GM21381 (cell line): ENCODE data around the gene AATK.

Experiments used
- ATAC-seq: cut with Tn5 transposase; IDR thresholded peaks from one replicate; pipeline ENCODE4 v1.9.1; 2021; ENCODE audit warnings: mild to moderate bottlenecking, moderate library complexity; ENCODE audit not compliant: unreplicated experiment

AATK gene

DNA sequence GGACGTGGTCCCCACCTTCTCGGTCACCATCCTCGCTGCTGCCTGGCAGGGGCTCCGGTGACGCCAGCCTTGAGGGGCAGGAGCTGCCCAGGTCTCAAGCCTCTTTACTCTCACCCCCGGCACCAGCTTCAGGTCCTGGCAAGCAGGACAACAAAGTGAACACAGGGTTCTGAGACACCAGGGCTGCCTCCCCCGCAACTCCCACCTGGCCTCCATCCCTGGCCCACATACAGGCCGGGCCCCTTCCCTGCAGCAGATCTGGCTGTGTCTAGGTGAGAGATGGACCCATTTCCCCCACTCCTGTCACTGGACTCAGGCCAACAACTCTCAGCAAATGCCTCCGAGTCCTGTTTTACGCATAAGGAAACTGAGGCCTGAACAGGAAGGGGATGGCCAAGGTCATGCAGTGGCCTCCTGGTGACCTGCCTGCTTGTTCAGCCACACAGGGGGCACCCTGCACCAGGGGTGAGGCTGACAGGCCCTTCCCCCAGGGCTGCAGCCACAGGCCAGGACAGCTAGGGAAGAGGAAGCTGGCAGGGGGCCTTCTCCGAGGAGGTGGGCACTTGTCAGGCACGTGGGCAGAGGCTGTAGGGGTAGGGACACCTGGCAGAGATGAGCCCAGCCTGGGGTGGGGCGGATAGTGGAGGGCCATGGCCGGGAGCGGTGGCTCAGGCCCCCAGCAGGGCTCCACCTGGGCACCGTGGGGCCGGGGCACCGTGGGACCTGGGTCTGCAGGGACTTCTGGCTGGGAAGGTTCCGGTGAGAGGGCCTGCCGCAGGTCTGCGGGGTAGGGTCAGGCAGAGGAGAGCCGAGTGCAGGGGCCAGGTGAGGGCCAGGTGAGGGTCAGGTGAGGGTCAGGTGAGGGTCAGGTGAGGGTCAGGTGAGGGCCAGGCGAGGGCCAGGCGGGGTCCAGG lies 47.5 kb downstream of the AATK start:
- ATAC-seq, result no peak

- no peak for ATAC-seq
Observed at GRCh38 chr17:81117672-81118198, 48.3 kb downstream of the AATK start.

DNA sequence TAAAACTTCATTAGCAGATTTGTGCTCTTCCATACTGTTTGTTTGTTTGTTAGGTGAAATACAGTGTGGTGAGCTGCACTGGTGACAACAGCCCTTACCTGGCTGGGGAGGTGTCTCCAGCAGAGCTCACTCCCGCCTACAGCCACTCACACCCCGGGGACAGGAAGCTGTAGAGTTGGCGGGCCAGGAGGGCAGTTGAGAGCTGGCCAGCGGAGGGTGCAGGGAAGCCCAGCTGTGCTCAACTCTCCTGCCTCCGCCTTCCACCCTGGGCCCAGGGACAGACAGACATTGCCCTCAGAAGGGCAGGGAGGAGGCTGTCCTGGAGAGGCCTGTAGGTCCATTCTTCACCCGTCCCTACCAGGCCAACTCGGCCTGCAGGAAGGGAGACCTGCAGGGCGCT lies 49.3 kb downstream of the AATK start:
- ATAC-seq, result no peak

DNA sequence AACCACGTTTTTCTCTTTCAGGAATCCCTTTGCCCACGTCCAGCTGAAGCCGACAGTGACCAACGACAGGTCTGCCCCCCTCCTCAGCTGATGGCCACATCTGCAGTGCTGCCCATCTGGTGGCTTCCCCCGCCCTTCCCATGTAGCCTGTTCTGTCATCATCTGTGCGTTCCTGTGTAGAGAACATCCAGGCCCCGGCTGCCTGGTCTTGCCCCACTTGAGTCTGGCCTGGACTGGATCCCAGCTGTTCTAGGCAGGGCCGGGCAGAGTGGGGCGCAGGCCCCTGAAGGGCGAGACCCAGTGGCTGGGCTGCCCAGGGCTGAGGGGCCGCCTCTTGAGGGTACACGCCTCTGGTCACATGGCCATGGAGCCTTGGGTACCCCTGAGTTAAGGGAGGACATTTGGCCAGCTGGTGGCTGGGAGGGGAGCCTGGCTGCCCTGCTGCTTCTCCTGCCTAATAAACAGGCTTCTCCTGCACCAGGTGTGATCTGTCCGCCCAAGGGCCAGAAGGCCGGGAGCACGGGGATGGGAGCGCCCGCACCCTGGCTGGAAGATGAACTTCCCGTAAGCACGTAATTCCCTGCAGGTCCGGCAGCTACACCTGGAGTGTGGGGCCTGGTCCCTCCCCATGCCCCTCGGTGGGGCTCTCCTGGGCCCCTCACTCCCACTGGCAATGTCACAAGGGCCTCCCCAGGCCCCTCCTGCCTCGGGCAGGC lies 50.1 kb downstream of the AATK start:
- ATAC-seq, result no peak

GRCh38 chr17:81115219-81115618 lies 50.8 kb downstream of the AATK start:
- ATAC-seq, result no peak

DNA sequence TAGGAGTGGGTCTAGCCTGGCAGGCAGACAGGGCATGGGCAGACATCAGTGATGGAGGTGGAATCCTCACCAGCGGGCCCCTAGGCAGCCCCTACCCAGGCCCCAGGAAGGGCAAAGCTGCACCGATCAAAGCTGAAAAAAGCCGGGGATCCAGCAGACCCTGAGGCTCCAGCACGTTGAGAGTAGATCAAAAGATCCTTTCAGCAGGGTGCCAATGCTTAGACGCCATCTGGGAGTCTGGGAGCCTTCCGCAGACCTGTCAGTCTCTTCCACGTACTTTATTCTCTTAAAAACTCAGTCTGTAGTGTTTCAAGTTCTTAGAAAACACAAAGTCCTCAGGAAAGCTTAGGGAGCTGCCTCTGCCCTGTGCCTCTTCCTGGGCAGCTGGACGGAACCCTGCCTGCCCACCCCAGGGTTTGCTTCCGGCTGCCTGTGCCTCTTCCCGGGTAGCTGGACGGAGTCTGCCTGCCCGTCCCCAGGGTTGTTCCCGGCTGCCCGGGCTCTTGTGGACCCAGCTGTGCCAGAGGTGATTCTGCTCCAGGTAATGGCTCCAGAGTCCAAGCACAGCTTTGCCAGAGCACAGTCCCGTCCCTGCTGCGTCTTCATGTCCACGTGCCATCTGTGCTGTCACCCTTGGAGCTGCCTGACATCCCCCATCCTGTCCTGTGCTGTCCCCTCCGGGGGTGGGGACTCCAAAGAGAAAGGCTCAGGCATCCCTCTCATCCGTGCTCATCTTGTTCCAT lies 51.5 kb downstream of the AATK start:
- no peak for ATAC-seq

- ATAC-seq, result no peak
Observed at GRCh38 chr17:81113158-81113724, 52.8 kb downstream of the AATK start.

DNA sequence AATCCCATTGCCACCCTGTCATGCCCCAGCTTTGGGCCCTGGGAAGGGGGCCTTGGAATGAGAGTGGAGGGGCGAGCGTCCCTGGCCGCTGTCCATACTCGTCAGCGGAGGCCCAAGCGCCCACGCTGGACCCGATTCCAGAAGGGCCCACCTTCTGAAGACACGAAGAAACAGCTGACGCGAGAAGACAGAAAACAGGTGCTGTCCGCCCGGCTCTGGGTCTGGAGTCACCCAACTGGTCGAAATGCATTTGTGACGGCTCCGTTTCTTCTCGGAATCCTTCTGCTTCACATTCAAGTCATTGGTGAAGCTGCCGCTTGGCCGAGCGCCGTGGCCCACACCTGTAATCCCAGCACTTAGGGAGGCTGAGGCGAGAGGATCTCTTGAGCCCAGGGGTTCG lies 53.6 kb downstream of the AATK start:
- ATAC-seq, result no peak

DNA sequence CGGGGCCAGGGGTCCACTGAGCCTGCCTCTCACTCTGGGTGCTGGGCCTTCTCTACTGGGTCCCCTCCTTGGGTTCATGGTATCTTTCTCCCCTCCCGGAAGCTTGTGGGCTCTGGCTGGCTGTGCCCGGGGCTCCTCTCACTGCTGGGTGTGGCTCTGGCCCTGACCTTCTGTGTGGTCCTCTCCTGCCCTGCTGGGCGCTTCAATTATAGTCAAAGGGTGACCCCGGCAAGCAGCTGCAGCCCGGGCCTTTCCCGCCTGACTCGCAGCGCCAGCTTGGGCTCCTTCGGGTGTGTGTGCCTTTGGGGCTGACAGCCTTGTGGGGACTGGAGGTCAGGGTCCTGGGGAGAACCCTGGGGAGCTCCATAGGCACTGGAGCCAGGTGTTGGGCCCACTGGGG lies 55.0 kb downstream of the AATK start:
- ATAC-seq, result no peak

- ATAC-seq, result no peak
Observed at GRCh38 chr17:81110488-81111040, 55.5 kb downstream of the AATK start.

DNA sequence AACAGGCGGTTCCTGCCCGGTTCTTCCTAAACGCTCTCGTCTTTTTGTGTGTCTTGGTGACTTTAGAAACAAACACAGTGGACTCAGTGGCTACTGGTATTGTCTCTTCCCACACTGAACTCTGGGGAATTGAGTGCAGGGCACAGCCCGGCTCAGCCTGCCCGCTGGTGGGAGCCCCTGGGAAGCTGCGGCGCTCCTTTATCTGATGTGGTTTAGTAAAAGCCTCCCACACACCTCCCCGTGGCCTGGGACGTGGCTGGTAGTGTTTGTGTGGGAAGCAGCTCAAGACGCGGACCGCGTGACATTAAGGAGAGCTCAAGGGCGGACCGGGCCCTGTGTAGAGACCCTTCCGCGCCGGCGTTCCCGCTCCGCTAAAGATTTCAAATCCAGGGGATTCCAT lies 56.1 kb downstream of the AATK start:
- ATAC-seq, result no peak

DNA sequence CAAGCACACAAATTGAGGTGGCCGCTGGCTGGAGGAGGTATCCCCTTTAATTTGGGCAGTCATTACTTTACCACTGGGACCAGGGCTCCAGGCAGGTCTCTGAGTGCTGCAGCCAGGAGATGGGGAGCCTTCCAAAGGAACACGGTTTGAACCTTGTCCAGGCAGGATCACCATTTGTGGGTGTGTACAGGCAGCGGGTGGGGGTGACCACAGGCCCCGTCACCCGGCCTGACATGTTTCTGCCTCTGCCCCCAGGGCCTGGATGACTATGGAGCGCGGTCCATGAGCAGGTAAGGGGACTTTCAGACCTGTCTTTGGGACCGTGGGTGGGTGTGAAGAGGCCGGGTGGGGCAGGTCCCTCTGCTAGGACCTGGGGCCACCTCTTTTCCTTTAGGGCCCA lies 57.8 kb downstream of the AATK start:
- no peak for ATAC-seq

DNA sequence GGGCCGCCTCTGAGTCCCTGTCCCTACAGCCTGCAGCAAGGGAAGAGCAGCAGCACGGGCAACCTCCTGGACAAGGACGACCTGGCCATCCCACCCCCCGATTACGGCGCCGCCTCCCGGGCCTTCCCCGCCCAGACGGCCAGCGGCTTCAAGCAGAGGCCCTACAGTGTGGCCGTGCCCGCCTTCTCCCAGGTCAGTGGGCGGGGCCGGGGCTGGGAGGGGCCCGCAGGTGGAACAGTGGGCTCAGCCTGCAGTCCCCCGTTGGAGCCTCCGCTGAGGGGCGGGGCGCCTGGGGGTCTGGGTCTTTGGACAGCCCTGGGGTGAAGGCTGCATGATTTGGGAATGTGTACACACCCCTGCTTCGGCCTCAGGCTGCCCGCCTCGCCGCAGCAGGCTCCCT lies 59.3 kb downstream of the AATK start:
- no peak for ATAC-seq

GRCh38 chr17:81103379-81103778 lies 62.6 kb downstream of the AATK start:
- no peak for ATAC-seq

DNA sequence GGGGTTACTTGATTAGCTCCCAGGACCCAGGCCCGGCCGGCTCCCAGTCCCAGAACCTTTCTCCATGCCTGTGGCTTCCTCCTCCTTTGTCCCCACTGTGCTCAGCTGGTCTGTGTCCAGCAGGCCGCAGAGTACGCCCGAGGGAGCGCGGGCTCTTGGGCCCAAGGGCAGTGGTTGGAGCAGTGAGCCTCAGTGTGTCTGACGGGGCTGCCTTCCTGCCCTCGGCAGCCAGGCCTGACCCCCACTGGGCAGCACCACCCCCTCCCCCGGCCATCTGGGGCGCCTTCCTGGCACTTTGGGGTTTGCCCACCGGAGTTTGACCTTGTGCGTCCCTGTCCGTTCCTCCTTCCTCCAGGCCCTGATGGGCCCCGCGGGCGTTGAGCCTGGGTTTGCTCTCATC lies 63.2 kb downstream of the AATK start:
- ATAC-seq, result no peak

DNA sequence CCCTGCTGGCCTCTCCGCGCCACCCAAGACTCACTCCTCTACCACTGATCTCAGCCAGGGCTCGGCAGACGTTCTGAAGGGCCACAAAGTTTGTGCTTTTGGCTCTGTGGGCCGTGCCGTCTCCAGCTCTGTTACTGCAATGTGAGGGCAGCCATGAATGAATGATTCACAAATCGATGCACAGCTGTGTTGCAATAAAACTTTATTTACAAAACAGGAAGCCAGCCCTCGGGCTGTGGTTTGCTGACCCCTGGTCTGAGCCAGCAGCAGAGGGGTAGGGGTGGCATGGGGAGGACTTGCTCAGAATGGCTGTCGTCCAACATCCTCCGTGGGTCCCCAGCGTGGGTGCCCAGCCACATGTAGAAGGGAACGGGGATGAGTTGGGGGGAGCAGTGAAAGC lies 63.7 kb downstream of the AATK start:
- ATAC-seq, result no peak

DNA sequence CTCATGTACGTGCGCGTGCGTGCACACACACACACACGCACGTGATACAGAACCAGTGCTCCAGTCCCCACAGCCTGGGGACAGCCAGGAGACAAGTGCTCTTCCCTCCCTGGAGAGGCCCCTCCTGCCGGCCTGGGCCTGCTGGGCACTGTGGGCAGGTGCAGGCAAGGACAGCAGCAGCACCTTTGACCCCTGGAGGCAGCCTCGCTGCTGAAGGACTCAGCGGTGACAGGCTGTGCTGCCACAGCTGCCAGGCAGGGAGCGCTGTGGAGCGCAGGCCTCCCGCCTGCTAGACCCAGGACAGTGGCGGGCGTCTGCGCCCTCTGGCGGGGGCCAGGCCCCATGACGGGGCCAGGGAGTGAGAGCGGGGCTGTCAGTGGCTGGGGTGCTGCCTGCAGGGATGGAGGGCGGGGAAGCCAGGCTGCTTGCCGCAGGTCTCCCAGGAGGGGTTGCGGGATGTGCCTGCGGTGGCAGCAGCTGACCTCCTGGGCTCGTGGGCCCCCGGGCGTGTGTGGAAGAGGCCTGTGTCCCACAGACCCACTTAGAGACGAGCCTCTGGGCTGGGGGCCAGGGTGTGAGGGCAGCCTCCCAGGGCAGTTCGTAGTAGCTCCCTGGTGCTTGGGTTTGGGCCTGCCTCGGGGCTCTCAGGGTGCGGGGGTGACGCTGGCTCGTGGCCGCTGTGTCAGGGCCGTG lies 64.3 kb downstream of the AATK start:
- peak; percentile 78 for ATAC-seq

DNA sequence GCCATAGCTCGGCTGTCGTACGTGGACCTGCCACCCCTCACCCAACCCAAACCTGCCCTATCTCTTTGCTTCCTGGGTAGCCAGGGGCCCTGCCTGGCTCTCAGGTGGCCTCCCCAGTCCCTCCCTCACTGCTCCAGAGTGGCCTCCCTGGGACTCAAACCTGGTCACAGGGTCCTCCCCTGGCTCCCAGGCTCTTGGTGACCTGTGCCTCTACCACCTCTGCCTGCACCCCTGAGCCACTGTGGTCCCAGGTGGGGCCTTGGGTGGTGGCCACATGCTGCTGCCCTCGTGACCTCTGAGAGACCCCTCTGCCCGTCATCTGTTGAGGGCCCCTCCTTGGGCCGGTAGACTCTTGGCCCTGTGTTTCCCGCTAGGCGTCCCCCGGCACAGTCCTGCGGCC lies 65.4 kb downstream of the AATK start:
- ATAC-seq, result no peak

- ATAC-seq, result no peak
Observed at GRCh38 chr17:81099888-81100287, 66.1 kb downstream of the AATK start.

GRCh38 chr17:81097943-81098308 lies 68.1 kb downstream of the AATK start:
- ATAC-seq, result no peak
